Activated CD4-positive, alpha-beta T cell treated with anti-CD3 and anti-CD28 coated beads for 1 hour (primary cell): ENCODE results near the gene EPB41L4B.
"Not testable (repeated sequence)": the region's sequence is repeated elsewhere in the genome, so short reads cannot be mapped to it uniquely, and the experiment has no call there.

Source experiments
- DNase-seq: peaks from one replicate; pipeline ENCODE4 v3.0.0-alpha.2; 2020

The EPB41L4B gene

GRCh38 chr9:109241207-109241606 is 79.7 kb downstream of the EPB41L4B start:
- no peak for DNase-seq

GRCh38 chr9:109239240-109239639 is 81.6 kb downstream of the EPB41L4B start:
- no peak for DNase-seq

- DNase-seq = no peak
Measured at GRCh38 chr9:109238655-109239054, 82.2 kb downstream of the EPB41L4B start.

GRCh38 chr9:109238125-109238524 is 82.7 kb downstream of the EPB41L4B start:
- DNase-seq = no peak

GRCh38 chr9:109232449-109233237 is 88.2 kb downstream of the EPB41L4B start:
- DNase-seq = no peak

- no peak for DNase-seq
Measured at GRCh38 chr9:109231593-109231992, 89.3 kb downstream of the EPB41L4B start.

- no peak for DNase-seq
Measured at GRCh38 chr9:109230277-109230676, 90.6 kb downstream of the EPB41L4B start.

- DNase-seq = no peak
Measured at GRCh38 chr9:109229682-109230081, 91.2 kb downstream of the EPB41L4B start.

- no peak for DNase-seq
Measured at GRCh38 chr9:109228093-109228642, 92.7 kb downstream of the EPB41L4B start.

- no peak for DNase-seq
Measured at GRCh38 chr9:109225629-109226028, 95.2 kb downstream of the EPB41L4B start.

- no peak for DNase-seq
Measured at GRCh38 chr9:109224751-109225150, 96.1 kb downstream of the EPB41L4B start.

GRCh38 chr9:109218242-109218641 is 102.6 kb downstream of the EPB41L4B start:
- not testable (repeated sequence) for DNase-seq

GRCh38 chr9:109214414-109214813 is 106.4 kb downstream of the EPB41L4B start:
- DNase-seq = no peak

GRCh38 chr9:109213285-109214121 is 107.4 kb downstream of the EPB41L4B start:
- DNase-seq = no peak

GRCh38 chr9:109212768-109213167 is 108.1 kb downstream of the EPB41L4B start:
- no peak for DNase-seq

GRCh38 chr9:109206670-109207069 is 114.2 kb downstream of the EPB41L4B start:
- no peak for DNase-seq

GRCh38 chr9:109205526-109205925 is 115.3 kb downstream of the EPB41L4B start:
- DNase-seq = no peak

- no peak for DNase-seq
Measured at GRCh38 chr9:109203761-109204360, 117.0 kb downstream of the EPB41L4B start.

GRCh38 chr9:109199676-109200075 is 121.2 kb downstream of the EPB41L4B start:
- no peak for DNase-seq

- DNase-seq = no peak
Measured at GRCh38 chr9:109198736-109199382, 122.0 kb downstream of the EPB41L4B start.

GRCh38 chr9:109193974-109194556 is 126.8 kb downstream of the EPB41L4B start:
- DNase-seq = no peak

GRCh38 chr9:109192732-109193361 is 128.0 kb downstream of the EPB41L4B start:
- no peak for DNase-seq
